ENCODE measurements around the gene PIK3R5. TPM values are rescaled to one million over a fixed set of nuclear protein-coding genes. Genes with fewer than 3 reads are reported as not detected.

The PIK3R5 gene
- total and polyA plus RNA-seq, 3 donors from 2014 or later: 6.1 to 14.0 (median 7.4) TPM

- TF ChIP-seq POLR2A (IDR thresholded peaks at IDR 0.05) (no peak), CTCF (IDR thresholded peaks at IDR 0.05) (no peak)
- H3K27ac ChIP-seq: no peak overlapping the region
- 66 to 72% methylated on average over 11 of the region's 11 CpGs for WGBS, 2 donors
Observed at GRCh38 chr17:8869114-8869815, 96.2 kb downstream of the PIK3R5 start.

GRCh38 chr17:8868529-8868951, 97.0 kb downstream of the PIK3R5 start:
- intact Hi-C loops (cut with DNase I; ENCODE audit: low total_unique reads): no loop called here
- Histone ChIP-seq H3K36me3 (ENCODE audit: low read depth, missing control alignments) (no peaks in the 10 kb centered on the region), H3K27ac (no peak overlapping the region), H3K27me3 (no peaks in the 10 kb centered on the region), H3K4me1 (no peaks in the 10 kb centered on the region), H3K4me3 (no peak overlapping the region), H3K9me3 (no peaks in the 10 kb centered on the region)
- no peak for TF ChIP-seq POLR2A (IDR thresholded peaks at IDR 0.05)
- TF ChIP-seq CTCF (IDR thresholded peaks at IDR 0.05): no peak
- 79 to 92% methylated on average over 4 of the region's 4 CpGs for WGBS, 2 donors
- no peak for DNase-seq

More at GRCh38 chr17:8869114-8869815, 96.2 kb downstream of the PIK3R5 start:
- Histone ChIP-seq H3K4me1 (no peaks in the 10 kb centered on the region), H3K9me3 (no peaks in the 10 kb centered on the region), H3K27me3 (no peaks in the 10 kb centered on the region), H3K4me3 (no peak overlapping the region), H3K36me3 (ENCODE audit: low read depth, missing control alignments) (no peaks in the 10 kb centered on the region)
- DNase-seq: no peak
- intact Hi-C loops (cut with DNase I; ENCODE audit: low total_unique reads): no loop called here

DNA sequence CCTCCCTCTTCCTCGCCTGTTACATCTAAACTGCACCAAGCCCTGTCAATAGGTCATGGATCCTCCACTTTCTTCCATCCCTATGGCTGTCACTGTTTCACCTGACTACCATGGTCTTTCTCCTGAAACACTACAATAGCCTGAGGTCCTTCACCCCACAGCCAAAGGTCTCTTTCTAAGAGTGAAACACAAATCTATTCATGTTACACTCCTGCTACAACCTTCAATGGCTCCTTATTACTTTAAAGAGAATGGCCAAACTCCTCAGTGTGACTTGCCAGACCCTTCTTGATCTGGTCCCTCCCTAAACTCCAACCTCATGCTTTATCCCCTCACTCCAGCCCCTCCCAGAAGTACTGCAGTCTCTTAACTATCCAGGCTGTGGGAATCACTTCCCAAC, 97.4 kb downstream of the PIK3R5 start:
- H3K27ac ChIP-seq: no peak overlapping the region
- H3K9me3 ChIP-seq: no peaks in the 10 kb centered on the region
- no peaks in the 10 kb centered on the region for H3K27me3 ChIP-seq
- TF ChIP-seq CTCF (IDR thresholded peaks at IDR 0.05) (no peak), POLR2A (IDR thresholded peaks at IDR 0.05) (no peak)
- WGBS, 2 donors: 87 to 95% methylated on average over 1 of the region's 1 CpG
- H3K36me3 ChIP-seq (ENCODE audit: low read depth, missing control alignments): no peaks in the 10 kb centered on the region
- DNase-seq: no peak
- H3K4me1 ChIP-seq: no peaks in the 10 kb centered on the region
- intact Hi-C loops (cut with DNase I; ENCODE audit: low total_unique reads): no loop called here
- no peak overlapping the region for H3K4me3 ChIP-seq

- WGBS, 2 donors: 66 to 67% methylated on average over 12 of the region's 12 CpGs
- Histone ChIP-seq H3K27ac (no peak within 1 kb of the TSS), H3K4me1 (no peaks in the 10 kb centered on the region), H3K9me3 (no peaks in the 10 kb centered on the region), H3K4me3 (no peak within 1 kb of the TSS), H3K27me3 (no peaks in the 10 kb centered on the region), H3K36me3 (ENCODE audit: low read depth, missing control alignments) (no peaks in the 10 kb centered on the region)
- TF ChIP-seq POLR2A (IDR thresholded peaks at IDR 0.05): no peak
- no peak for TF ChIP-seq CTCF (IDR thresholded peaks at IDR 0.05)
- DNase-seq: no peak
- intact Hi-C loops (cut with DNase I; ENCODE audit: low total_unique reads): no loop called here
Observed at GRCh38 chr17:8867361-8867981, 98.0 kb downstream of the PIK3R5 start, which contains the start of gene PIK3R6. Gene PIK3R6, minus strand, starts transcription at chr17:8867674. Its CDS starts 17,880 bp downstream, at chr17:8849794.
